PC-3 (cell line): ENCODE measurements around the gene FAM107B.

Experiments used
- EZH2 ChIP-seq: fragments of 300-600 bp; sonication (generic); IDR thresholded peaks from one replicate; pipeline ENCODE4 v1.6.1; 2017; ENCODE audit warnings: antibody characterized with exemption, mild to moderate bottlenecking, low read length; ENCODE audit not compliant: unreplicated experiment
- EZH2phosphoT487 ChIP-seq: fragments of 300-600 bp; sonication (generic); IDR thresholded peaks from 2 replicates; pipeline ENCODE4 v1.6.1; 2018; ENCODE audit warnings: mild to moderate bottlenecking, antibody characterized with exemption, low read length, borderline replicate concordance
- TF ChIP-seq, protein P1 (sequence below): fragments of 300-600 bp; sonication (generic); conservative IDR thresholded peaks from 2 replicates; pipeline ENCODE4 v1.5.1; 2017; ENCODE audit warnings: antibody characterized with exemption, low read depth, mild to moderate bottlenecking, low read length

GRCh38 chr10:14601326-14601725 lies 173.4 kb downstream of the FAM107B start:
- TF ChIP-seq, protein P1, sequence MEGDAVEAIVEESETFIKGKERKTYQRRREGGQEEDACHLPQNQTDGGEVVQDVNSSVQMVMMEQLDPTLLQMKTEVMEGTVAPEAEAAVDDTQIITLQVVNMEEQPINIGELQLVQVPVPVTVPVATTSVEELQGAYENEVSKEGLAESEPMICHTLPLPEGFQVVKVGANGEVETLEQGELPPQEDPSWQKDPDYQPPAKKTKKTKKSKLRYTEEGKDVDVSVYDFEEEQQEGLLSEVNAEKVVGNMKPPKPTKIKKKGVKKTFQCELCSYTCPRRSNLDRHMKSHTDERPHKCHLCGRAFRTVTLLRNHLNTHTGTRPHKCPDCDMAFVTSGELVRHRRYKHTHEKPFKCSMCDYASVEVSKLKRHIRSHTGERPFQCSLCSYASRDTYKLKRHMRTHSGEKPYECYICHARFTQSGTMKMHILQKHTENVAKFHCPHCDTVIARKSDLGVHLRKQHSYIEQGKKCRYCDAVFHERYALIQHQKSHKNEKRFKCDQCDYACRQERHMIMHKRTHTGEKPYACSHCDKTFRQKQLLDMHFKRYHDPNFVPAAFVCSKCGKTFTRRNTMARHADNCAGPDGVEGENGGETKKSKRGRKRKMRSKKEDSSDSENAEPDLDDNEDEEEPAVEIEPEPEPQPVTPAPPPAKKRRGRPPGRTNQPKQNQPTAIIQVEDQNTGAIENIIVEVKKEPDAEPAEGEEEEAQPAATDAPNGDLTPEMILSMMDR, result no peak
- TF ChIP-seq EZH2phosphoT487, result no peak
- no peak for TF ChIP-seq EZH2
